HG03196 (cell line): Measurements from ENCODE around the gene BMP2K.

Experiments used
- ATAC-seq: cut with Tn5 transposase; IDR thresholded peaks from one replicate; pipeline ENCODE4 v1.9.1; 2021; ENCODE audit not compliant: unreplicated experiment

BMP2K gene

GRCh38 chr4:78776079-78776728, at the start of gene BMP2K:
Gene BMP2K, plus strand, starts transcription at chr4:78776350. Its CDS starts 194 bp downstream, at chr4:78776544.
- ATAC-seq = peak; percentile 69

GRCh38 chr4:78726546-78726945, 49.6 kb upstream of the BMP2K start:
- no peak for ATAC-seq

- ATAC-seq = no peak
Observed at GRCh38 chr4:78732332-78733104, 43.6 kb upstream of the BMP2K start.

GRCh38 chr4:78734441-78735162, 41.5 kb upstream of the BMP2K start:
- ATAC-seq = no peak

GRCh38 chr4:78735697-78736096, 40.5 kb upstream of the BMP2K start:
- no peak for ATAC-seq

- ATAC-seq = no peak
Observed at GRCh38 chr4:78737035-78737434, 39.1 kb upstream of the BMP2K start.

- no peak for ATAC-seq
Observed at GRCh38 chr4:78737973-78738372, 38.2 kb upstream of the BMP2K start.

GRCh38 chr4:78742300-78742699, 33.9 kb upstream of the BMP2K start:
- ATAC-seq = no peak

- ATAC-seq = no peak
Observed at GRCh38 chr4:78747475-78747922, 28.7 kb upstream of the BMP2K start.

- ATAC-seq = no peak
Observed at GRCh38 chr4:78748381-78748780, 27.8 kb upstream of the BMP2K start.

- peak; percentile 40 for ATAC-seq
Observed at GRCh38 chr4:78749258-78749971, 26.7 kb upstream of the BMP2K start.

GRCh38 chr4:78749972-78750727, 26.0 kb upstream of the BMP2K start:
- ATAC-seq = peak; percentile 93

GRCh38 chr4:78753091-78753490, 23.1 kb upstream of the BMP2K start:
- ATAC-seq = no peak

GRCh38 chr4:78754872-78755271, 21.3 kb upstream of the BMP2K start:
- ATAC-seq = no peak

- ATAC-seq = no peak
Observed at GRCh38 chr4:78756137-78756536, 20.0 kb upstream of the BMP2K start.

- ATAC-seq = no peak
Observed at GRCh38 chr4:78756776-78757175, 19.4 kb upstream of the BMP2K start.

- no peak for ATAC-seq
Observed at GRCh38 chr4:78757574-78757973, 18.6 kb upstream of the BMP2K start.

- no peak for ATAC-seq
Observed at GRCh38 chr4:78758085-78758484, 18.1 kb upstream of the BMP2K start.

GRCh38 chr4:78762529-78762928, 13.6 kb upstream of the BMP2K start:
- ATAC-seq = no peak

GRCh38 chr4:78763251-78763650, 12.9 kb upstream of the BMP2K start:
- no peak for ATAC-seq
